Central memory CD4-positive, alpha-beta T cell (primary cell): ENCODE measurements around the gene TMEM184A.

Source experiments
- DNase-seq: peaks from one replicate; pipeline ENCODE4 v3.0.0; 2022

TMEM184A gene

DNA sequence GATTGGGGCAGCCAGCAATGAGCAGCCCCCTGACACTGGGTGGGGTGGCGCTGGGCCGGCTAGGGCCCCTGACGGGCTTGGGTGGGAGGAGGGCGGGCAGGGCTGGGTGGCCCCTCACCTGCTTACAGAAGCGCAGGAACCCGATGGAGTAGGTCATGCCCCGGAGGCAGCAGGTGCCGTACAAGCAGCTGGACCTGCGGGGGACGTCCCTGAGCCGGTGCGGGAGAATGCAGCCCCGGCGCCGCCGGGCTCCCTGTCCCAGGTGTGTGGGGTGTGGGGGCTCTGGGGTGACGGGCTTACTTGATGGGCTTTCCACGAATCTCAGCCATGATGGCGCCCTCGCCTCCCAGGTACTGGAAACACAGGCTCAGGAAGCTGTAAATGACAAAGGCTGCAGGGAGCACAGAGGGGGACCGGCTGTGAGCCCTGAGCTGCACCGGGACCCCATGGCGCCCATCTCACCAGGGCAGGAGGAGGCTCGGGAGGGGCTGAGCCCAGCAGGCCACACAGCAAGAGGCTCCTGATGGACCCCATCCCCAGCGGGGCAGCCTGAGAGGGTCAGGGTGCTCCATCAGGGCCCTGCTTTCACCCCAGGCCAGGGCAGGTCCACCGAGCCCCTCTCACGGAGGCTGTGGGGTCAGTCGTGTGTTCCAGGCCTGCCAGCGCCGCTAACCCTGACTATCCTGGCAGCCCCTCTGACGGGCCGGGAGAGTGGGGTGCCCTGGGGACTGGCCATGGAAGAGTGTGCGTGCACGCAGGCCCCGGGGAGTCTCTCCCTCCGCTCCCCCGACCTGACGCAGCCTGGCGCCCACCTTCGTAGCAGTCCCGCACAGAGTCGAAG lies 5.8 kb downstream of the TMEM184A start:
- DNase-seq = no peak

DNA sequence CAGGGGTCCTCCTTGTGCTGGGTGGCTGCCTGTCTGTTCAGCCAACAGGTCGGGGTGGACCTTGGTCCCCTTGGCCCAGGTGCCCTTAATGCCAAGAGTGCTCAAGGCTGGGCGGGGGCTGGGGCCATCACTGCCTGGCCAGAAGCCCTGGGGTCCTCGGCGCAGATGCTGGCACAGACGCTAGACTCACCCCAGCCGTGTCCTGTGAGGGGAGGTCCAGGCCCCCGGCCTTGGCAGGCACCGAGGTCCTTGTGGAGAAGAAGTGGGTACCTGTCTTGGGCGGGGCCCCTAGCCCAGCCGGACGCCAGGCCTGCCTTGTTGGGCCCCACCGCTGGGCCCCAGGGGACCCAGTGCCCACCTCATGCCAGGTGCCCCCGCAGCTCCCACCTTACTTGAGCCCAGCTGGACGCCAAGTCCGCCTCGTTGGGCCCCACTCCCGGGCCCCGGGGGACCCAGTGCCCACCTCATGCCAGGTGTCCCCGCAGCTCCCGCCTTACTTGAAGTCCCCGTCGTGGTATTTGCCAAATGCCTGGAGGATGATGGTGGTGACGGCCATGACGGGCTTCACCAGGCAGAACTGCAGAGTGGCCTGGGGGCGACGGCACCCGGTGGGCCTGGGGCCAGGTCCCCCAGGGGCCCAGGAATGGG lies 6.5 kb downstream of the TMEM184A start:
- no peak for DNase-seq

DNA sequence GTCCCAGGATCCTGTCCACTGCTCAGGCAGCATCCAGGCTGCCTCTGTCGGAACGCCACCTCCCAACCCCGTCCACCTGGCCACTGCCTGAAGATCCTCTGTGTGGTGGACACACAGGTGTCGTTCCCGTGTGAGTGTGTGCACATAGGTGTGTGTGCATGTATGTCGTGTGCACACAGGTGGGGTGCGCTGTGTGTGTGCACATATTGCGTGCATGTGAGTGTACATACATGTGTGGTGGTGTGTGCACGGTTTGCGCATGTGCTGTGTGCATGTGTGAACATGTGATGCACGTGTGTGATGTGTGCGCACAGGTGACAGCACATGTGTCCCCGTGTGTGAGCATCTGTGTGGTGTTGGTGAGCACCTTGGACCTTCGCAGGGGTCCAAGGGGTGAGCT lies 7.1 kb downstream of the TMEM184A start:
- no peak for DNase-seq

DNA sequence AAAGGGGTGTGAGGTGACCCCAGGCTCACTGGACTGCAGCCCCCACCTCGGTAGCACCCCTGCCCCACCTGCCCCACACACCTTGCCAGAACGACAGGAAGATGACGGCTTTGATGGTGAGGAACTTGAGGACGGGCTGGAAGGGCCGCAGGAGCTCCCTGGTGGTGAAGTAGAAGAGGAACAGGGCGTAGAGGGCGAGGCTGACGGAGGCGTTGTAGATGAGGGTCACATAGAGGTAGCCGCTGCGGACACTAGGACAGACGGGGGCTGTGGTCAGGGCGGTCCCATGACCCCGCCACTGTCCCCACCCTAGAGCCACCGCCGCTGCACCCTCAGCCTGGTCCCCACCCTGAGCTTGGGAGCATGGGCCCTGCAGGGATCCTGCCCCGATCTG lies 7.6 kb downstream of the TMEM184A start:
- DNase-seq = no peak

DNA sequence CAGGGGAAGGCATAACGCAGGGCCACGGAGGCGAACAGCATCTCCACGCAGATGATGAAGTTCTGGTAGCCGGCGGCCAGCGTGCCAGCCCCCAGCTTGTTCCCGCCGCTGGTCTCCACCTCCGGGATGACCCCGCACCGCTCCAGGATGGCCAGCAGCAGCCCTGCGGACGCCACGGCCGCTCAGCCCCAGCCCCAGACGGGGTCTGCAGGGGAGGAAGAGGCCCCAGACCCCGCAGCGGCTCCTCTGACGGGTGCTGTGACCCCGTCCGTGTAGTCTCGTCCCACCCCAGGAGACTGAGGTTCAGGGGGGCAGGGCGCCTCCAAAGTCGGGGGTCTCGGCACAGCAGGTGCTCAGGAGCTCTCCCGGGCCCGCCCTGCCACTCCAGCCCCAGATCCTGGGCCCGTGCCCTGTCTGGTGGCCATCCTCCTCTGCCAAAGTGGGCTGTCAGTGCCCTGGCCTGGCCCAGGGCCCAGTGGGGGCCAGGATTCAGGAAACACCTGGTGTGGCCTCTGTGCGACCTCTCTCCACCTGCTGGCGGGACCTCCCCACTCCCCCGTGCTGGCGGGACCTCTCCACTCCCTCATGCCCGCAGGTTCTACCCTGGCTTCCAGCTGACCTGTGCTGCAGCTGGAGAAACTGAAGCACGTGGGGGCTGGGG lies 8.1 kb downstream of the TMEM184A start:
- DNase-seq = no peak

DNA sequence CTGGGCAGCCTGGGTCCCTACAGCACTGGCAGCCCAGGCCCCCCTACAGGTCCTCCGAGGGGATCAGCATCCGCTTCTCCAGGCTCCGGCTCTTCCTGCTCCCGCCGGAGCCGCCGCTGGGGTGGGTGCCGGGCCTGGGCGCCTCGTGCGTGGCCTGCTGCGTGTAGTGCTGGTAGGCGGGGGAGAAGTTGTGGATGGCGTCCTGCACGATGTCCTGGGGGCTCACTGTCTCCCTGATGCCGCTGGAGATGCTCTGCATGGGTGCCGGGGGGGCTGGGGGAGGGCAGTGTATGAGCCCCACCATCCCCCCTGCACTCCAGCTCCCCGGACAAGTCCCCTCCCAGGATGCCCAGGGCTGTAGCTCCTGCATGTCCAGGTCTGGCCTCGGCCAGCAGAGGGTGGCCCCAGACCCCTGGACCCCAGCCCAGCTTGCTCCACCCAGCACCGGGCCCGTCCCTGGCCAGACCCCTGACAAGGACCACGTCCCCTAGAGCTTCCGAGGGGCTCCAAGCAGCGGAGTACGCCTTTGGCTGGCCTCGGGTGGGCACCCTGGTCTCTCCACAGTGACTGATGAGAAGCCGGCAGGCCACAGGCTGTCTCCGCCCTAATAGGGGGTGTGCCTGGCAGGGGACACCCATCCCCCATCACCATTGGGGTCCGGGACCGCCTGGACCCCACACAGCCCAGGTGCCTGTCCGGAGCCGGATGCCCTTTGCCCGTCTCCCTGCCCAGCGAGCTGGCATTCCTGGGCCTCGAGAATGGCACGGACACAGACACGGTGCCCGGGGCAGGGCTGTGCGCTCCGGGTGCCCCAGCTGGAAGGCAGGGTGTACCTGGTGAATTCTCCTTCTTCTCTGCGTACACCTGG lies 8.9 kb downstream of the TMEM184A start:
- no peak for DNase-seq

DNA sequence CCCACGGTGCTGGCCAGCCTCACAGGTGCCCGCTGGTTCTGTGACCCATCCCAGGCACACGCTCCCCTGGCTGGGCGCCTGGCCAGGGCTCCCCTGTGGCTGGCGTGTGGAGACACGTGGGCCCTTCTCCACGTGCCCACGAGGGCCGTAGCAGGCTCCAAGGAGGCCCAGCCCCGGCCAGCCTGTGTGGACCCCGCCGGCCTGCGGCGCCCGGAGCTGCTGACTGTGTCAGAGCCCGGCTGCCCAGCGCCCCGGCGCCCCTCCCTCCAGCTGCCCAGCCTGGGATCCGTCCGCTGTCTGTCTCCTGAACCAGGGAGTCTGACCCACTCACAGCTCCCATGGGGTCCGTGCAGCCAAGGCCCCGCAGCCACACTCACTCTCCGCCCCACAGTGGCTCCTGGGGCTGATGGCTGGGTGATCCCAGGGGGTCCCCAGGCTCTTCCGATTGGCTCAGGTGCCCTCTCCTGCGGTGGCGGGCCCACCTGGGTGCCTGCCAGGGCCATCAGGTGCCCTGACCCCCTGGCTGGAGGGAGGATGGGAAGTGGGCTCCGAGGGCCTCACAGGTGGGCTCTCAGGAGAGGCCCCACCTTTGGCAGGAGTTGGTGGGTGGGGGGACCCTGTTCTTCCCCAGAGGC lies 9.6 kb downstream of the TMEM184A start:
- no peak for DNase-seq

DNA sequence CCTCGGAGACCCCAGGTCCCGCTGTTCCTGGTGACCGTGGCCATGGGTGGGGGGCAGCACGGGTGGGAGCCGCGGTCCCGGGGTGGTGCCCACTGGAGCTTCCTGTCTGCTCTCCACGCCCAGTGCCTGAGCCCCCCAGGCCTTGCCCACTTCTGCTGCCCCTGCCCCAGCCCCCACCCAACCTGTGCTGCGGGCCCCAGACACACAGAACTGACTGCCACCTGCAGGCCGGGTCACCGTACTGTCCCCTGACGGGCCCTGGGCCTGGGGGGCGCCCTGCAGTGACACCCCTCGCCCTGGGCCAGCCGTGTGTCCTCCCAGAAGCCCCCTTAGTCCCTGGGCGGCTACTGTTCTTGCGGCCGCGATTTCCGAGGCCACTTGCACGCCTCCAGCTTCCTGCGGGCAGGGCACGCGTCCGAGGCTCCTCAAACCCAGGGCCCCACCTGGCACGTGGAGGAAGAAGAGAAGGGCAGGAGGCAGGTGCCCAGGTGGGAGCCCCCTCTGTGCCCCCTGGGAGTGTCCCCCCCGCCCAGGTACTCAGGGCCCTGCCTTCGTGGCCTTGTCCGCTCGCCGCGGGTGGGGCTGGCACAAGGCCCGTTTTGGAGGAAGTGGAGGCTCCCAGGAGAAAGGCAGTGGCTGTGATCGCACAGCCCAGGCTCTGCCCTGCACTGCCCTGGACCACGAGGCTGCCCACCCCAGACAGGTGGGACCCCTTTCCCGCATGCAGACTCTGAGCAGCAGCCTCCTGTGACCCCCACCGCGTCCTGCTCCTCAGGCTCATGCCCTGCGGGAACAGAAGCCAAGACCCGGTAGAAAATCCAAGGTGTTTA lies 10.4 kb downstream of the TMEM184A start:
- no peak for DNase-seq

DNA sequence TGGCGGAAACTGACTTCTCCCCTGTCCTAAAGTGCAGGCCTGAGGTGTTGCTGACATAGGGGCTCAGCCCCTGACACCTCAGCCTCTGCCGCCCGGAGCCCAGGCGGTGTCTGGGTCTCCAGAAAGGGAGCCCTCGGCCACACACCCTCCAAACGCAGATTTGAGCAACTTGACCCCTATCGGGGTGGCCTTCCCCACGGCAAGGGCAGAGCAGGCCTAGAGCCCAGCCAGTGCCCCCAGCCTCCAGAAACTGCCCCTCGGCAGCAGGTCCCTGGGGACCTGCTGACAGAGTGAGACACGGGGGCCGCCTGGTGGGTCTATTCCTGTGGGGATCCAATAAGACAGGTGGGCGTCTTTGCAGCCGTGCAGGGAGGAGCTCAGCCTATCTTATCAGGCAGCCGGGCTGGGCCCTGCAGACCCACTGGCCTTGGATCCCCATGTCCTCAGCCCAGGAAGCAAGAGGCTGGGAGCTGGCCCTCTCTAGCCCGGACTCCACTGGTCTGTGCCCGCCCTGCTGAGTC lies 11.0 kb downstream of the TMEM184A start:
- no peak for DNase-seq

DNA sequence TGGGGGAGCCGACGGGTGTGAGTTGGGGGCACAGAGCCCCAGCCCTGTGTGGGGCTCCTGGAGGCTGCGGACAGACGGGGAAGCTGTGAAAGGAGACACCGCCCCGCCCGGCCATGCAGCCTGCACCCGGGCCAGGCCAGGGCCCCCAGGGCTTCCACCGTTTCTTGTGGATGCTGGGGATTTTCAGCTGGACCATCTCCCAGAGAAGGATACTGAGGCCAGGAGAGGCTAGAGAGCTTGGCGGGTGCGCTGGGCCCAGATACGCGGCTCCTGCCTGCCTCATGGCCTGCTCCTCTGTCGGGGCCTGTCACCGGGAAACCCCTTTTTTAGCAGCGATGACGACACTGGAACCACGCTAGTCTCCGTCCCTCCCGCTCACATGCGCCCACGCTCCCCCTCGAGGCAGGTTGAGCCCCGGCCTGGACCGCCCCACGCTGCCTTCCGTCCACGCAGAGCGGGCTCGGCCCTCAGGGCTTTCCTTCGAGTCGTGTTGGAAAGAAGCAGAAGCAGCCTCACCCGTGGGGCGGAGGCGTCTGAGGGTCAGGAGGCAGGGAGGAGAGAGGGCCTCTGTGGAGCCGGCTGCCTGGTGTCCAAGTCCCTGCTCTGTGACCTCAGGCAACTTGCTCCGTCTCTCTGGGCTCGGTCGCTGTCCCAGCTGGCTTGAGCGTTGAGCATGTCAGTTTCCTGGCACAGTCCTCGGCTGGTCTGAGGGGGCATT lies 11.7 kb downstream of the TMEM184A start:
- DNase-seq = no peak

DNA sequence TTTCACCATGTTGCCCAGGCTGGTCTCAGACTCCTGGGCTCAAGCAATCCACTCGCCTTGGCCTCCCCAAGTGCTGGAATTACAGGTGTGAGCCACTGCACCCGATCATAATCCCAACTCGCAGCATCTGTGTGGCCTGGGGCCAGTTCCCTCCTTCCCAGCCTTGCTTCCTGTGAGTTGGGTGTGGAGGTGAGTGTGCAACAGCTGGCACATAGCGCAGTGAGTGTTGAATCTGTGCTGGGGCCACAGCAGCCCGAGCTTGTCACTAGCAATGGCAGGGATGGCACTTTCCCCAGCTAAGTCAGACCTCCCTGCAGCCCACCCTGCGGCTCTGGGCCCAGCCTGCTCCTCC lies 12.2 kb downstream of the TMEM184A start:
- no peak for DNase-seq

DNA sequence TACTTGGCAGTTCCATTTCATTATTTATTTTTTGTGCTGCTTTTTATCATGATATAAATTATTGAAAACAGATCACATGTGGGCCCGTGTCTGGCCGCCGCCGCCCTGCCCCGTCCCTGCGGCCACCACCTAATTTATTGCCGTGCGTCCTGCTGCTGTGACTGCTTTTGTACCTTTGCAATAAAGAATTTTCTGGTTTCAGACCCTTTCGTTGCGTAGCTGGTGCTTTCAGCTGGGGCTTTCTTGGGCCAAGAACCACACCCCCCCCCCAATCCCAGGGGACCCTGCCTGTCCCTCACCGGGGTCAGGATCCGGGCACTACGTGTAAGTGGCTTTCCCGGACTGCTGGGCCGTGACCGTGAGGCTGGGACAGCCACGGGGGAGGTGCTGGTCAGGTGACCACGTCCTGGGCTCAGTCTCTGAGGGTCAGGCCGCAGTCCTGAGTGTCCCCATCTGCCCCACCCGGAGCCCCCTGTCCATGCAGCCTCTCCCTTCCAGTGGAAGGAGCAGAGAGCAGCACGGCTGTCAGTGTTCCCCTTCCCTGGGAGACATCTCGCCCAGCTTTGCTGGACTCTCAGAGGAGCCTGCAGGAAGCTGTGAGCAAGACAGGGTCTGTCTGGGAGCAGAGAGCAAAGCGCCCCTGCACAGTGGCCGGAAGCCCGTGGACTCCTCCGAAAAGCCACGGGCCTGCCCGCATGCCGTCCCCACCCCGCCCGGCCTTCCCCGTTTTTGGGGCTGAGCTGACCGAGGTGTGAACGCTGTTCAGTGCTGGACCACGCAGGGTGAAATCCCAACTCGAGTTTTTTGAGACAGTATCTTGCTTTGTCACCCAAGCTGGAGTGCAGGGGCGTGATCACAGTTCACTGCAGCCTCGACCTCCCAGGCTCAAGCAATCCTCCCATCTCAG lies 12.9 kb downstream of the TMEM184A start:
- DNase-seq = no peak

DNA sequence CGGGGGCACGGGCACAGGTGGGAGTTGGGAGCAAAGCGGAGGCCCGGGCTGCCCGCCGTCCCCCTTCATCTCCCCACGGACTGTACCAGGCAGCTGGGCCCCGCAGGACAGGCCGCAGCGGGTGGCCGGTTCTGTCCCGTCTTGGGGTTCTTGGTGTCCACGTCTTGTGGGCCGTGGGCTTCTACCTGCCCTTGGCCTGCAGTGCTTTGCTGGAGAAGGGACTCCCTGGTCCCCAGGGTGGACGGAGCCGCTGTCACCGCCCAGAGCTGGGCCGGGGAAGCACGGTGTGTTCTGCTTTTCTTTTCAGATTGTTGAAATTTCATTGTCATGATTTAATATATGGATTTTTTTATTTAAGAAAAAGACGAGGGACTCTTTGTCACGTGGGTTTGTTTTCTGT lies 13.7 kb downstream of the TMEM184A start:
- no peak for DNase-seq

DNA sequence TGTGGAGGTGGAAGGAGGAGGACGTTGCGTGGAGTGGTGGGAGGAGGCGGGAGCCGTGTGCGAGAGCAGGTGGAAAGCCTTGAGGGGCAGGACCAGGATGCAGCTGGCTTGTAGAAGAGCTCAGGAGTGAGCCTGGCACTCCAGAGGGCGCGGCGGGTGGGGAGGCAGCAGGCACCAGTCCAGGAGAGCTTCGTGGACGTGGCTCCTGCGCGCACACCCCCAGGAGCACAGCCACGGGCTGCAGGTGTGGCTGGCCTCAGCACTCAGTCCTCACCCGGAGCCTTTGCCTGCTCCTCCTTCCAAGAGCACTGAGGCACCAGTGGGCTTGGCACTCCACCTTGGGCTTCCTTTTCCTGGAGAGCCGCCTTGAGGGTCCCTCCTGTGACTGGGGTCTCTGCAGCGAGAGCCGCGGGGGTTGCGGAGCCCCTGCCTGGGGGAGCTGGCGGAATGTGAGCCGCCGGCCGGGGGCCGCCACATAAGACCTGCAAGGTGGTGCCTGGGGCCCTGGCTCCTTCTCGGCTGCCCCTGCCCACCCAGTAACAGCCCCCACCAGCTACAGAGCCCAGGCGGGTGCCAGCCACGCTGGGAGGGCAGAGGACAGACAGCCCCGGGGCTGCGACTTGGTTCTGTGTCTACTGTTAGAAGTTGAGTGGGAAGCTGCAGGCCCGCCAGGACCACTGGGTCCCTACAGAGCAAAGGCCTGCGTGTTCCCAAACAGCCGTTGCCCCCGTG lies 14.4 kb downstream of the TMEM184A start:
- DNase-seq = no peak

DNA sequence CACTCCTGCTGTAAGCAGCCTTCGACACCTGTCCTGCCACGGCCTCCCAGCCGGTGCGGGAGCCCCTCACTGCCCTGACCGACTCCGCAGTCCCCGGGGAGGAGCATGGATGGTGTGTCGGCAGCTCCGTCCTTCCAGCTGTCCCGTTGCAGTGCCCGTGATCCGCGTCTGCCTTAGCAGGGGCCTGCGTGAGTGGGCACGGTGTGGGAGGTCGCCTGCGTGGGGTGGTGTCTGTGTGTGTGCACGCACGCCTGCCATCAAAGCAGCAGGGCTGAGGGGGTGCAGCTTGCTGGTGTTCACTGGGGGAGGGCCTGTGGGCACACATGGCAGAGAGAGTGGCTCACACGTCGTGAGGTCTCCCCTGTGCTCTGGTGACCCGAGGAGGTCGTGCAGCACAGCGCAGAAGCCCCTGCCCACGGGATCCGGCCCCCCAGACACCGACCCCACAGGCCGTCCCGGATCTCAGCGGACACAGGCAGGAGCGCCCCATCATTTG lies 15.2 kb downstream of the TMEM184A start:
- DNase-seq = no peak

DNA sequence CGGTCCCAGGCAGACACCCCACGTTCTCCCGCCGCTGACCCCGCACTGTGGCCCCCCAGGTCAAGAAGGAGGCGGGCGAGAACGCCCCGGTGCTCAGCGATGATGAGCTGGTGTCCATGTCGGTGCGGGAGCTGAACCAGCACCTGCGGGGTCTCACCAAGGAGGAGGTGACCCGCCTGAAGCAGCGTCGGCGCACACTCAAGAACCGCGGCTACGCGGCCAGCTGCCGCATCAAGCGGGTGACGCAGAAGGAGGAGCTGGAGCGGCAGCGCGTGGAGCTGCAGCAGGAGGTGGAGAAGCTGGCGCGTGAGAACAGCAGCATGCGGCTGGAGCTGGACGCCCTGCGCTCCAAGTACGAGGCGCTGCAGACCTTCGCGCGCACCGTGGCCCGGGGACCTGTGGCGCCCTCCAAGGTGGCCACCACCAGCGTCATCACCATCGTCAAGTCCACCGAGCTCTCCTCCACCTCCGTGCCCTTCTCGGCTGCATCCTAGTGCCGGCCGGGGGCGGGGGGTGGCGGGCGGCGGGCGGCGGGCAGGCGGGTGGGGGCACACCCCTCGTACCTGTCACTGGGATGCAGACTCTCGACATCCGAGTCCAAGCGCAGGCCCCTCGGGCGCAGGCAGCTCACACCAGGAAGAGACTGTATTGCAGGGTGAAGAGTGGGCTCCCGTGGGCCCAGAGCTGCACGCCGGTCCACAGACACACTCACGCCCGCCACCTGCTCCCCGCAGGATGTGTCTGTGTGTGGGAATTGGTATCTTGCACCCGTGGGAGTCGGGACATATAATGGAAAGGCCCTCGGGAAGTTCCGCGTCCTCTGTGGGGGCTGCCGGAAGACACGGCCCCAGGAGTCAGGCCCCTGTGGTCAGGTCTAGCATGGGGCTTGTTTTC lies 15.9 kb downstream of the TMEM184A start:
- no peak for DNase-seq

DNA sequence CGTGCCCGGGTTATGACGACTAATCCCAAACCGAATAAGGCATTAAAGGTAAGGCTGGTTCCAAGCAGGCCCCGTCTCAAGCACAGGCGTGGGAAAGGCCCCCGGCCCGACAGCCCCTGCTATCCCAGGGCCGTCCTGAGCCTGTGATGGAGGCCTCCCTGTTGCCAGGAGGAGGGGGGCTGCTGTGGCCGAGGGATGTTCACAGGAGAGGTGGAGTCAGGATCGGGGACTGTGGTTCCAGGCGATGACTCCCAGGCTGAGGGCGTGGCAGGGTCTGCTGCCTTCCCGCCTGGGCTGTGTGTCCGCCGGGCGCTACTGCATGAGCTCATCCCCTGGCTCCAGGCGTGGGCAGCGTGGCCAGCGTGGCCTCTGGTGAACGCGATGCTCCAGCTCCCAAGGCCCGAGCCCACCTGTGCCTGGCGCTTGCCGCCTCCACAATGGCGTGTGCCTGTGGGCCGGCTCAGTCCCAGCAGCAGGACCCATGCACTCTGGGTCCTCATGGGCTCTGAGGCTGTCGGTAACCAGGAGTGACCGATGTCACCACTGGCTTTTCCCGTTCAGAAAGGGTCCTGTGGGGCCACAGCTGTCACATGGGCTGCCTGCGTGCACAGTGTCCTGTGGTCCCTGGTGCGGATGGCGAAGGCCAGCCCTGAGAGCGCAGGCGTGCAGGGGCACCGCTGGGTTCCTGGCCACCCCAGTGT lies 16.7 kb downstream of the TMEM184A start:
- DNase-seq = no peak
